Upper lobe of left lung (tissue), 4 donors: ENCODE measurements around the gene MIEF2.

ENCODE experiments used
- EP300 ChIP-seq, 4 donors: sonication (generic); formaldehyde crosslinking; IDR thresholded peaks; one replicate each; pipeline ENCODE4 v1.5.1; 2017; ENCODE audit warnings: antibody characterized with exemption in 4 of 4, control low read depth in 2 of 4
- POLR2A ChIP-seq, 4 donors: fragments of 450-650 bp; IDR thresholded peaks; one replicate each; pipeline ENCODE4 v1.5.1; 2016 to 2017; ENCODE audit warnings: antibody characterized with exemption in 4 of 4, mild to moderate bottlenecking in 2 of 4
- TF ChIP-seq, protein P1 (sequence below), 6 experiments: fragments of 450-650 bp in 4 of 6; fragments of 200-600 bp in 2 of 6; sonication (generic) in 2 of 6; IDR thresholded peaks; one replicate each; pipeline ENCODE4 v1.5.1; 2016 to 2019; ENCODE audit warnings: antibody characterized with exemption in 6 of 6

GRCh38 chr17:18224053-18224386 is 36.4 kb upstream of the MIEF2 start:
- TF ChIP-seq, protein P1, sequence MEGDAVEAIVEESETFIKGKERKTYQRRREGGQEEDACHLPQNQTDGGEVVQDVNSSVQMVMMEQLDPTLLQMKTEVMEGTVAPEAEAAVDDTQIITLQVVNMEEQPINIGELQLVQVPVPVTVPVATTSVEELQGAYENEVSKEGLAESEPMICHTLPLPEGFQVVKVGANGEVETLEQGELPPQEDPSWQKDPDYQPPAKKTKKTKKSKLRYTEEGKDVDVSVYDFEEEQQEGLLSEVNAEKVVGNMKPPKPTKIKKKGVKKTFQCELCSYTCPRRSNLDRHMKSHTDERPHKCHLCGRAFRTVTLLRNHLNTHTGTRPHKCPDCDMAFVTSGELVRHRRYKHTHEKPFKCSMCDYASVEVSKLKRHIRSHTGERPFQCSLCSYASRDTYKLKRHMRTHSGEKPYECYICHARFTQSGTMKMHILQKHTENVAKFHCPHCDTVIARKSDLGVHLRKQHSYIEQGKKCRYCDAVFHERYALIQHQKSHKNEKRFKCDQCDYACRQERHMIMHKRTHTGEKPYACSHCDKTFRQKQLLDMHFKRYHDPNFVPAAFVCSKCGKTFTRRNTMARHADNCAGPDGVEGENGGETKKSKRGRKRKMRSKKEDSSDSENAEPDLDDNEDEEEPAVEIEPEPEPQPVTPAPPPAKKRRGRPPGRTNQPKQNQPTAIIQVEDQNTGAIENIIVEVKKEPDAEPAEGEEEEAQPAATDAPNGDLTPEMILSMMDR (IDR thresholded peaks at IDR 0.05), result no peak
- no peak for TF ChIP-seq POLR2A (IDR thresholded peaks at IDR 0.05)
- TF ChIP-seq EP300 (IDR thresholded peaks at IDR 0.05), result no peak
